Sigmoid colon (tissue), 7 donors: ENCODE data around the gene FCRL6. TPM values are rescaled to one million over a fixed set of nuclear protein-coding genes. Genes with fewer than 3 reads are reported as not detected.

ENCODE experiments used
- DNase-seq: peaks from one replicate; pipeline ENCODE4 v3.0.0-alpha.2; 2019
- H3K27ac ChIP-seq, 4 donors: fragments of 200-600 bp; sonication (generic); one replicate each; pipeline ENCODE4 v1.5.1; 2016 to 2019; ENCODE audit warnings: mild to moderate bottlenecking in 1 of 4
- H3K27me3 ChIP-seq, 3 donors: fragments of 200-600 bp; sonication (generic); one replicate each; pipeline ENCODE4 v1.5.1; 2019; ENCODE audit warnings: mild to moderate bottlenecking in 1 of 3
- H3K36me3 ChIP-seq, 4 donors: fragments of 200-600 bp; sonication (generic); one replicate each; pipeline ENCODE4 v1.5.1; 2016 to 2019
- H3K4me1 ChIP-seq, 4 donors: fragments of 200-600 bp; sonication (generic); one replicate each; pipeline ENCODE4 v1.5.1; 2017 to 2019
- H3K4me3 ChIP-seq, 4 donors: fragments of 200-600 bp; sonication (generic); one replicate each; pipeline ENCODE4 v1.5.1; 2017 to 2019; ENCODE audit warnings: mild to moderate bottlenecking in 2 of 4, moderate library complexity in 1 of 4
- H3K9me3 ChIP-seq, 4 donors: fragments of 200-600 bp in 3 of 4; sonication (generic) in 3 of 4; one replicate each; pipeline versions ENCODE4 v1.5.1 to v1.6.1; 2013 to 2019
- CTCF ChIP-seq, 4 experiments: fragments of 450-650 bp in 3 of 4; fragments of 200-600 bp in 1 of 4; IDR thresholded peaks; one replicate each; pipeline ENCODE4 v1.5.1; 2016 to 2019; ENCODE audit warnings: antibody characterized with exemption in 4 of 4, mild to moderate bottlenecking in 3 of 4, moderate library complexity in 2 of 4
- EP300 ChIP-seq, 4 donors: sonication (generic); formaldehyde crosslinking; IDR thresholded peaks; one replicate each; pipeline ENCODE4 v1.6.1; 2017; ENCODE audit warnings: antibody characterized with exemption in 4 of 4
- POLR2A ChIP-seq, 2 donors: fragments of 450-650 bp; IDR thresholded peaks; one replicate each; pipeline ENCODE4 v1.6.1; 2016; ENCODE audit warnings: antibody characterized with exemption in 2 of 2, mild to moderate bottlenecking in 2 of 2, moderate library complexity in 2 of 2
- POLR2AphosphoS5 ChIP-seq, 4 donors: sonication (generic); formaldehyde crosslinking; IDR thresholded peaks; one replicate each; pipeline ENCODE4 v1.6.1; 2017; ENCODE audit warnings: antibody characterized with exemption in 4 of 4
- WGBS, 2 donors: extraction: QIAGEN DNeasy Blood & Tissue Kit; methylation state at CpG; one replicate each; pipeline ENCODE4 v1.1.7; 2013; 5-methylcytosine and 5-hydroxymethylcytosine counted together
- intact Hi-C: fragments of 100-400 bp; cut with DNase I; formaldehyde crosslinking; loops from one replicate; pipeline ENCODE4 v1.15.1; 2023
- polyA plus RNA-seq, 3 donors: library from polyadenylated mRNA; stranded (reverse); fragments of 200-250 nt; gene quantifications; one replicate each; pipeline ENCODE4 v1.2.3, GENCODE V29; 2013
- total RNA-seq, 4 donors: library from RNA; depleted of rRNA; stranded (reverse); fragments of >200 nt; gene quantifications; one replicate each; pipeline ENCODE4 v1.1.0, GENCODE V29; 2016
- donor health status: healthy with polysubstance abuse.
- donor health status: Bipolar disorder and iron deficiency.
- donor health status: healthy.

Gene FCRL6
- total and polyA plus RNA-seq, 7 donors: 0.38 TPM; not detected in 6

GRCh38 chr1:159826441-159827101 is 24.4 kb downstream of the FCRL6 start, which contains the start of gene SLAMF8:
Gene SLAMF8, plus strand, starts transcription at chr1:159826873. Its CDS starts 26 bp downstream, at chr1:159826899.
- H3K9me3 ChIP-seq: no peaks in the 10 kb centered on the region
- intact Hi-C loops: no loop called here
- H3K36me3 ChIP-seq: no peaks in the 10 kb centered on the region
- no peak within 1 kb of the TSS for H3K27ac ChIP-seq
- peak within 1 kb of the TSS in 1 of 4 donors; percentile 20 for H3K4me3 ChIP-seq
- peaks cover 0 to 7% (median 3%) of the 10 kb centered on the region in 4 donors for H3K4me1 ChIP-seq
- 67 to 75% methylated on average over 11 of the region's 11 CpGs for WGBS, 2 donors
- TF ChIP-seq CTCF (IDR thresholded peaks at IDR 0.05) (no peak), EP300 (IDR thresholded peaks at IDR 0.05) (no peak), POLR2AphosphoS5 (IDR thresholded peaks at IDR 0.05) (no peak), POLR2A (IDR thresholded peaks at IDR 0.05) (no peak)
- peaks cover 0 to 19% (median 0%) of the 10 kb centered on the region in 3 donors for H3K27me3 ChIP-seq
- DNase-seq: no peak

GRCh38 chr1:159827102-159827490 is 24.9 kb downstream of the FCRL6 start:
- H3K4me1 ChIP-seq: peaks cover 0 to 7% (median 3%) of the 10 kb centered on the region in 4 donors
- H3K27me3 ChIP-seq: peaks cover 0 to 19% (median 0%) of the 10 kb centered on the region in 3 donors
- H3K27ac ChIP-seq: no peak overlapping the region
- H3K4me3 ChIP-seq: peak overlapping the region in 1 of 4 donors; percentile 20
- H3K9me3 ChIP-seq: no peaks in the 10 kb centered on the region
- TF ChIP-seq CTCF (IDR thresholded peaks at IDR 0.05): no peak
- no peak for TF ChIP-seq EP300 (IDR thresholded peaks at IDR 0.05)
- TF ChIP-seq POLR2AphosphoS5 (IDR thresholded peaks at IDR 0.05): no peak
- TF ChIP-seq POLR2A (IDR thresholded peaks at IDR 0.05): no peak
- intact Hi-C loops: no loop called here
- WGBS, 2 donors: 87 to 91% methylated on average over 6 of the region's 6 CpGs
- DNase-seq: no peak
- no peaks in the 10 kb centered on the region for H3K36me3 ChIP-seq

- 78 to 84% methylated on average over 3 of the region's 3 CpGs for WGBS, 2 donors
- Histone ChIP-seq H3K4me3 (peak overlapping the region in 1 of 4 donors; percentile 20), H3K27me3 (peaks cover 0 to 19% (median 0%) of the 10 kb centered on the region in 3 donors), H3K9me3 (no peaks in the 10 kb centered on the region), H3K4me1 (peaks cover 0 to 7% (median 3%) of the 10 kb centered on the region in 4 donors), H3K27ac (no peak overlapping the region), H3K36me3 (no peaks in the 10 kb centered on the region)
- no peak for DNase-seq
- TF ChIP-seq POLR2A (IDR thresholded peaks at IDR 0.05) (no peak), CTCF (IDR thresholded peaks at IDR 0.05) (no peak), EP300 (IDR thresholded peaks at IDR 0.05) (no peak), POLR2AphosphoS5 (IDR thresholded peaks at IDR 0.05) (no peak)
- intact Hi-C loops: no loop called here
Observed at GRCh38 chr1:159827549-159827948, 25.4 kb downstream of the FCRL6 start.

GRCh38 chr1:159828176-159828575 is 26.0 kb downstream of the FCRL6 start:
- H3K27ac ChIP-seq: no peak overlapping the region
- H3K36me3 ChIP-seq: no peaks in the 10 kb centered on the region
- H3K9me3 ChIP-seq: no peaks in the 10 kb centered on the region
- TF ChIP-seq CTCF (IDR thresholded peaks at IDR 0.05): no peak
- no peak for TF ChIP-seq EP300 (IDR thresholded peaks at IDR 0.05)
- TF ChIP-seq POLR2AphosphoS5 (IDR thresholded peaks at IDR 0.05): no peak
- TF ChIP-seq POLR2A (IDR thresholded peaks at IDR 0.05): no peak
- H3K27me3 ChIP-seq: peaks cover 0 to 13% (median 0%) of the 10 kb centered on the region in 3 donors
- no peak for DNase-seq
- H3K4me1 ChIP-seq: peaks cover 0 to 7% (median 3%) of the 10 kb centered on the region in 4 donors
- H3K4me3 ChIP-seq: no peak overlapping the region
- intact Hi-C loops: no loop called here
- 78 to 94% methylated on average over 3 of the region's 3 CpGs for WGBS, 2 donors
